WERI-Rb-1 (cell line): ENCODE measurements around the gene RFT1.

Source experiments
- DNase-seq: peaks from one replicate; pipeline ENCODE4 v3.0.0-alpha.2; 2020
- H3K27ac ChIP-seq: fragments of 250-450 bp; sonication (Bioruptor Pico); 2 replicates; pipeline ENCODE4 v1.5.1; 2020; ENCODE audit warnings: mild to moderate bottlenecking, moderate library complexity
- H3K27me3 ChIP-seq: fragments of 250-450 bp; sonication (Bioruptor Pico); 2 replicates; pipeline ENCODE4 v1.5.1; 2021; ENCODE audit warnings: mild to moderate bottlenecking, low read depth, moderate library complexity; ENCODE audit not compliant: insufficient read depth, severe bottlenecking
- H3K36me3 ChIP-seq: fragments of 250-450 bp; sonication (Bioruptor Pico); 2 replicates; pipeline ENCODE4 v1.5.1; 2020; ENCODE audit warnings: mild to moderate bottlenecking, moderate library complexity
- H3K4me3 ChIP-seq: 2 replicates; pipeline ENCODE4 v1.5.1; 2011; ENCODE audit warnings: low read depth, mild to moderate bottlenecking, control low read depth, low read length
- H3K9me3 ChIP-seq: fragments of 250-450 bp; sonication (Bioruptor Pico); 2 replicates; pipeline ENCODE4 v1.5.1; 2021; ENCODE audit warnings: mild to moderate bottlenecking, moderate library complexity; ENCODE audit not compliant: severe bottlenecking
- TF ChIP-seq, protein P1 (sequence below): IDR thresholded peaks from 2 replicates; pipeline ENCODE4 v1.5.1; 2011; ENCODE audit warnings: low read depth, mild to moderate bottlenecking, control low read depth, inconsistent platforms, low read length

RFT1 gene

GRCh38 chr3:53160660-53161449, 30.6 kb upstream of the RFT1 start, which contains the start of gene PRKCD:
Gene PRKCD, plus strand, starts transcription at chr3:53161209. Its CDS starts 17,214 bp downstream, at chr3:53178423.
- TF ChIP-seq, protein P1, sequence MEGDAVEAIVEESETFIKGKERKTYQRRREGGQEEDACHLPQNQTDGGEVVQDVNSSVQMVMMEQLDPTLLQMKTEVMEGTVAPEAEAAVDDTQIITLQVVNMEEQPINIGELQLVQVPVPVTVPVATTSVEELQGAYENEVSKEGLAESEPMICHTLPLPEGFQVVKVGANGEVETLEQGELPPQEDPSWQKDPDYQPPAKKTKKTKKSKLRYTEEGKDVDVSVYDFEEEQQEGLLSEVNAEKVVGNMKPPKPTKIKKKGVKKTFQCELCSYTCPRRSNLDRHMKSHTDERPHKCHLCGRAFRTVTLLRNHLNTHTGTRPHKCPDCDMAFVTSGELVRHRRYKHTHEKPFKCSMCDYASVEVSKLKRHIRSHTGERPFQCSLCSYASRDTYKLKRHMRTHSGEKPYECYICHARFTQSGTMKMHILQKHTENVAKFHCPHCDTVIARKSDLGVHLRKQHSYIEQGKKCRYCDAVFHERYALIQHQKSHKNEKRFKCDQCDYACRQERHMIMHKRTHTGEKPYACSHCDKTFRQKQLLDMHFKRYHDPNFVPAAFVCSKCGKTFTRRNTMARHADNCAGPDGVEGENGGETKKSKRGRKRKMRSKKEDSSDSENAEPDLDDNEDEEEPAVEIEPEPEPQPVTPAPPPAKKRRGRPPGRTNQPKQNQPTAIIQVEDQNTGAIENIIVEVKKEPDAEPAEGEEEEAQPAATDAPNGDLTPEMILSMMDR, result peak; percentile 53; the same call in 1 of the 2 replicates
- Histone ChIP-seq H3K9me3 (no peaks in the 10 kb centered on the region), H3K27ac (peak within 1 kb of the TSS; percentile 80), H3K27me3 (no peaks in the 10 kb centered on the region), H3K36me3 (no peaks in the 10 kb centered on the region; the same call in 1 of the 2 replicates), H3K4me3 (peak within 1 kb of the TSS; percentile 87)
- DNase-seq, result peak; percentile 81

GRCh38 chr3:53160061-53160659, 29.9 kb upstream of the RFT1 start:
- Histone ChIP-seq H3K27ac (peak overlapping the region; percentile 80), H3K9me3 (no peaks in the 10 kb centered on the region), H3K27me3 (no peaks in the 10 kb centered on the region), H3K36me3 (no peaks in the 10 kb centered on the region), H3K4me3 (peak overlapping the region; percentile 72)
- DNase-seq, result no peak
- TF ChIP-seq, protein P1, result no peak

DNA sequence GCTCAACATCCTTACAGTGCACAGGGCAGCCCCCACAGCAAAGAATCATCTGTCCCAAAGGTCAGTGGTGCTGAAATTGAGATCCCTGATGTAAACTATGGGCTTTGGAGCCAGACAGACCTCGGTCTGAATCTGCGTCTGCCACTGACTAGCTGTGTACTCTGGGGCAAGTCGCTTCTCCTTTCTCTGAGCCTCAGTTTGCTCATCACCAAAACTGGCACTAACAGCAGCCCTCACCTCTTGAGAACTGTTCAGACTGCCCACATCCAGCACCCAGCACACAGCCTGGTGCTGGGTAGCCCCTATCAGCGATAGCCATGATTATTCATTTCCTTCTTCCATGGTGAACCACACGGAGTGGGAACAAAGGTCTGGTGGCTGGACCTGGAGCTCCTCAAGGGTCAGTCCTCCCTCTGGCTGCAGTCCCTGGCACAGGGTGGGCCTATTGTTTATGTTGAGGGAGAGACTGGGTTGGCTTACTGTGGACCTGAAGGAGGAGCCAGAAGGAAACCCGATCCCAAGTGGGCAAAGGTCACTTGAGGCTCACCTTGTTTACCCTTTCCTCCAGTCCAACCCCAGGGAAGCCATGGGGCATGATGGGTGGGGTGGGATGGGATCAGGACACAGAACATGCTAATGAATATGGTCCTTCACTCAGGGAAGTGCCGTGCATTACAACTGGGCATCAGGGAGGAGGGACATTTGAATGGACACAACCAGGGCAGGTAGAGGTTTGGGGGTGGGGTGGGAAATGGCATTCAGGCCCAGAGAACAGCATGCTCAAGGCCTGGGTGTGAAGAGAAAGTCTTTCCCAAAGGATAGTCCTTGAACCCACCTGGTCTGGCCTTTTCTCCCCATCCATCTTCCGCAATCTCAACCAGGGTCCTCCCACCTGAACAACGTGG, 29.2 kb upstream of the RFT1 start:
- Histone ChIP-seq H3K9me3 (no peaks in the 10 kb centered on the region), H3K27me3 (no peaks in the 10 kb centered on the region), H3K36me3 (no peaks in the 10 kb centered on the region), H3K27ac (no peak overlapping the region), H3K4me3 (no peak overlapping the region)
- TF ChIP-seq, protein P1, result no peak
- no peak for DNase-seq

DNA sequence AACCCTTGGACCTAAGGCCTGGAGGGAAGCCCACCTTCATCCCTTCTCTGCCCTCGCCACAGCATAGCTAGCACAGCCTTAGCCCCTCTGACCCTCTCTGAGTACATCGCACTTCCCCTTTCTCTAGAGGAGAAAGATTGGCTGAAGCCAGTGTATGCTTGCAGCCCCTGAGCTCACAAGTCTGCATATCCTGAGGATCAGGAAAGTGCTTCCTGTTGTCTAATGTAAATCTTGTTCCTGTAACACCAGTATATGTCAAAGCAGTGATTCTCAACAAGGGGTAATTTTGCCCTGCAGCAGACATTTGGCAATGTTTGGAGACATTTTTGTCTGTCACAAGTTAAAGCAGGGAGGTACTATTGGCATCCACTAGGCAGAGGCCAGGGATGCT, 28.5 kb upstream of the RFT1 start:
- Histone ChIP-seq H3K36me3 (no peaks in the 10 kb centered on the region), H3K9me3 (no peaks in the 10 kb centered on the region), H3K27ac (no peak overlapping the region), H3K4me3 (no peak overlapping the region), H3K27me3 (no peaks in the 10 kb centered on the region)
- TF ChIP-seq, protein P1, result no peak
- no peak for DNase-seq

DNA sequence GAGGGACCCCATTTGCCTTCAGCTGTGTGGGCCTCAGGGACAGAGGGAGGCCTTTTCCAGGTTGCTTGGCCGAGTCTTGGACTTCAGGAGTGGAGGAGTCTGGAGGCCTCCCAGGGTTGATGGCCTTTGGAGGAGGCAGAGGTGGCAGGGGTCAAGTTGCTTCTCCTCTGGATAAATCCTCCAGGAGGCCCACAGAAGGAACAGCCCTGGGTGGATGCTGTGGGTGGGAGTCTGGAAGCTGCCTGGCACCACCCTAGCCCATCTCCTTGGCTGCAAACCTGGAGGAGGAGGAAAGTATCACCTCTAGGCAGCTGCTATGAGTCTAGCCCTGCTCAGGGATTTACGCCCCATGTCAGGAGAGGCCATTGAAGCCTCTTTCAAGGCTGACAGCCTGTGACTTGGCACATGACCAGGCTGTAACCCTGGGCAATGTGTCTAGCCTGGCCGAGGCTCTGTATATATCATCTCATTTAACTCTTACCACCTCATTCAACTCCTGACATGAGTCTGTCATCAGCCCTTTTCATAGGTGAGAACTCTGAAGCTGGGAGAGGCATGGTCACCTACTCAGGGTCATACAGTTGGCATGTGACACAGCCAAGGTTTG, 27.8 kb upstream of the RFT1 start:
- Histone ChIP-seq H3K27ac (no peak overlapping the region), H3K27me3 (no peaks in the 10 kb centered on the region), H3K9me3 (no peaks in the 10 kb centered on the region), H3K36me3 (no peaks in the 10 kb centered on the region), H3K4me3 (no peak overlapping the region)
- no peak for DNase-seq
- TF ChIP-seq, protein P1, result no peak
